Measurements from ENCODE around the gene IL12RB2. TPM values are rescaled to one million over a fixed set of nuclear protein-coding genes. Genes with fewer than 3 reads are reported as not detected.

IL12RB2 gene
- polyA plus RNA-seq, 5 donors, result 0.73 to 1.2 (median 0.90) TPM

DNA sequence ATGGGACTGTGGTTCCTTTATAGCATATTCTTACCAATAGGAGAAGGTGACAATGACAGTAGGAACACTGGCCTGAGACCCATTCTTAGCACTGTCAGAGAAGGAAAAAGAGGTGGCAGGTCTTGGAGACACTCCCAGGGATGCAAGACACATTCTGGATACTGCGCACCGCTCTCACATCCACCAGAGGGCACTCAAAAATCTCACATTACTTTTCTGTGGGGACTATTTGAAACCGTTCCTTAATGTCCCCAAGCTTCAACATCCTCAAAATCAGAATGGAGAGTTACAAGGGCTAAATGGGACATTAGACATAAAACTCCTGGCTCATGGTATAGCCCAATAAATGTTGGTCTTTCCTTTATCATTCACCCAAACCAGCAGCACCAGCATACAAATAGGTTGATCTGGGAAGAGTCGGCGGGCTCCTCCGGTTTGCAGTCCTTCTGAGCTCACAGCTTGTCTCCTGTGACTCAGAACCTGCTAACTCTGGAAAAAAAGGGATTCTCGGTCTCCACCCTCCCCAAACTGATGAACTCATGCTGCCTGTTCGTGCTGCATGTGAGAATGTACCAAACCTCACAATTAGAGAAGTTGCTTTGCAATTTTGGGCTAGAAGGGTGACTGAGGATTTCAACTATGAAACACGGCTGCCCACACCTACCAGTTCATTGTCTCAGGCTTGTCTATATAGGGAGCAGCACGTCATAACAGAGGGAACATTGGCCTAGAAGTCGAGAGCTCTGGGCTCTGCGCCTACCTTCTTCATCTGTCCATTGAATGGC lies 40.2 kb downstream of the IL12RB2 start:
- DNase-seq, result peak; percentile 21 to 39

DNA sequence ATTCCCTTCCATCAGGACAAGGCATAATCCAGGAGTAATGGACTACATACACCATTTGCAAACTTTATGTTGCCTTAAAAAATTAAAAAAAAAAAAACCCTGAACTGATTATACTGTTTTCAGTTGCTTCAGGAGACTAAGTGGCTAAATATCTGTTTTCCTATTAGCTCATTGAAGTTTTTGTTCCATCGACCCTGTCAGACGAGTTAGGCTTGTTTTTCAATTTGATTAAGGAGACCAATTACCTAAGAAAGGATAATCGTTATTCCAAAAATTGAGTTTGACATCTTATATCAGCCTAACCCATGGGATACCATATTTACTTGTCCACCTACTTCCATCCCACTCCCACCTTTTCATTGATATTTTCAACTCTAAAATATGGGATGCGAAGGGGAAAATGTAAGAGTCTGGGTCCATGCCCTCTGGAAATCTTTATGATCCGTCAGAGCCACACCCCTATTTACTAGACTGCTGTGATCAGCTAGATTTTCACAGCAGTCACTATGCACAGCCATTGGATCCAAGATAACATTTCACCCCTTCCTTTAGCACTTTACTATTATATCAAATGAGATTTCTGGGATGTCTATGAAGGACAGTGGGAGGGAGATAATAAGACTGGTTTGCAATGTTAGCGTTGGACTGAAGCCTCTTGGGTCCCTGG lies 41.0 kb downstream of the IL12RB2 start:
- no peak for DNase-seq

DNA sequence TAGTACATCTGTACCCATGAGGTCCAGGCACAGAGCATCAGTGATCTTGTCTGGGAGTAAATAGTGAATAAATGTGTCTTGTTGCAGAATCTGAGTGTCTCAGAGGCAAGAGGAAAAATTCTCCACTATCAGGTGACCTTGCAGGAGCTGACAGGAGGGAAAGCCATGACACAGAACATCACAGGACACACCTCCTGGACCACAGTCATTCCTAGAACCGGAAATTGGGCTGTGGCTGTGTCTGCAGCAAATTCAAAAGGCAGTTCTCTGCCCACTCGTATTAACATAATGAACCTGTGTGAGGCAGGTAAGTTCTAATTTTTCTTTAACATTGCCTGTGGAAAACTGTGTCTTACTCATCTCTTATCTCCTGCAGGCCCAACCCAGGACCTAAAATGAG lies 43.1 kb downstream of the IL12RB2 start:
- DNase-seq, result no peak

DNA sequence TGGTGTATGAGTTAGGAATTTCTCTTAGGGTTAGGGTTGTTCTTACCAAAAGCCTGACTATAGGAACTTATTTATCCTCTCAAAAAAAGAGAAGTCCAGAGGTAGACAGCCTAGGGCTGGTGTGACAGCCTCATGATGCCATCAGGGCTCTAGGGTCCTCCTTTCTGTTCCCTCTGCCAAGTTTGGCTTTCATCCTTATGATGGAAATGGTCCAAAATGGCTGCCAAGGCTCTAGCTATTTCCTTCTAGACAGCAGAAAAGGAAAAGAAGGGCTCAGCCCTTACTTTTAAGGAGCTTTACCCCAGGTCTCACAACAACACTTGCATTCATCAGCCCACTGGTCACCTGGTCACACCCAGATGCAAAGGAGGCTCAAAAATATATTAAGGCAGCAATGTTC lies 44.5 kb downstream of the IL12RB2 start:
- no peak for DNase-seq

DNA sequence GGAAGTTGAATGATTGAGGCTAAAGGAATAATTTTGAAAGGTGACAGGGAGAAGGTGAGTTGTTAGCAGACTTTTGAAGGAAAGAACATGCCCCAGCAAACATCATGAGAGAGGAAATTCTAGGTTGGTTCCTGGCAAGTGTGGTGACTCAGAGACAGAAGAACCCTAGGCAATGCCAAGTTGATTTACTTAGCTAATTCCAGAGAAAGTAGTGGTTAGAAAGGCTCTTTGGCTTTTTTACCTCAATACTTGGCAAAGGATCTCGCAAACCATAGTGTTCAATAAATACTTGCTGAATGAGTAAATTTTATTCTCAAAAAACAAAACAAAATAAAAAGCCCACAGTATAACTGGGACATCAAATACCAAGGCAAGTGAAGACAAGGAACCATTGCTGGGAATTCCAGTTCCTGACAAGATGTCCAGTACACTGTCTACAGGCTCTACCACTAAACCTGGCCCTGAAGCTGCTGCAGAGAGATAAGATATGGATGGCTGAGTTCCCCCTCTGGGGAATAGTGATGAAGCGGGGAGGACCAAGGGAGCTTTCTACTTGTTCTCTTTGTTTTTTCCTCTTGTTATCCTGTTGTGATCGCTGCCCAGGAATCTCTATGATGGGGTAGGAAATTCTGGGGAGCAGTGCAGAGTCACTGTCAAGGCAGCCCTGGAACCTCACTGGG lies 48.2 kb downstream of the IL12RB2 start:
- DNase-seq, result no peak

DNA sequence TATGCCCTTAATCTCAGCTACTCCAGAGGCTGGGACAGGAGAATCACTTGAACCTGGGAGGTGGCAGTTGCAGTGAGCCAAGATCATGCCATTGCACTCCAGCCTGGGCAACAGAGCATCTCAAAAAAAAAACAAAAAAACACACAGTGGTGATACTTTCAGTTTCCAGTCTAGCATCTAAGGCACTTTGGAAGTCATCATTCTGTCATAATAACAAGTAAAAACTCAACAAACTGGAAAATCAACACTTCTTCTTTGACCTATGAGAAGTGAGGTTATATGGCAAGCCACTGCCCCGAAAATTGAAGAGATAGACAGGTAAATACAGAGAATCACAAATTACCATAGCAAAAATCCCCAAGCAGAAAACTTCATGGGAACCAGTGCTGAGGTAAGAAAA lies 51.9 kb downstream of the IL12RB2 start:
- DNase-seq, result no peak

DNA sequence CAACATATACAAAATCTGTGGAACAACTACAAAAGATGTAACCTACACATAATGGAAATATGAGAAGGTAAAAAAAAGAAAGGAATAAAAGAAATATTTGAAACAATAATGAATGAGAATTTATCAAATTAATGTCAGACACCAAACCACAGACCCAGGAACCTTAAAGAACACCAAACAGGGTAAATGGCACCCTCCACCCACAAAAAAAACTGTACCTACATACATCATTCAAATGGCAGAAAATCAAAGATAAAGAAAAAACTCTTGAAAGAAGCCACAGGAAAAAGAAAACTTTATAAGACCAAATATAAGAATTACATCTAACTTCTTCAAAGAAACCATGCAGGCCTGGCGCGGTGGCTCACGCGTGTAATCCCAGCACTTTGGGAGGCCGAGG lies 54.0 kb downstream of the IL12RB2 start:
- DNase-seq, result no peak

DNA sequence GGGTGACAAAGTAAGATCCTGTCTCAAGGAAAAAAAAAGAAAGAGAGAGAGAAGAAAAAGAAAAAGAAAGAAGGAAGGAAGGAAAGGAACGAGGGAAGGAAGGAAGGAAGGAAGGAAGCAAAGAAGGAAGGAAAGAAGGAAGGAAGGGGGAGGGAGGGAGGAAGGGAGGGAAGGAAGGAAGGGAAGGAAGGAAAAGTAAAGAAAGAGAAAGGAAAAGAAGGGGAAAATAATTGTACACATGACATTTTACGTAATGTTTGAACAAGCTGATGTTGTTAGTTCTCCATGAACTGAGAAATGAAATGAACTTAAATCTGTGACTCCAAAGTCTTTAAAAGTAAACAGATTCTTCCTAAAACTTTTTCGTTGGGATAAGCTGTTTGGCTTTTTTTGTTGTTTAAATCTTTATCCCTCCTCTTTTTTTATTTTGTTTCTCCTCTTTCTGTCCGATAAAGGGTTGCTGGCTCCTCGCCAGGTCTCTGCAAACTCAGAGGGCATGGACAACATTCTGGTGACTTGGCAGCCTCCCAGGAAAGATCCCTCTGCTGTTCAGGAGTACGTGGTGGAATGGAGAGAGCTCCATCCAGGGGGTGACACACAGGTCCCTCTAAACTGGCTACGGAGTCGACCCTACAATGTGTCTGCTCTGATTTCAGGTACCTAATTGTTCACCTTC lies 59.8 kb downstream of the IL12RB2 start:
- DNase-seq, result peak; percentile 17 to 19

DNA sequence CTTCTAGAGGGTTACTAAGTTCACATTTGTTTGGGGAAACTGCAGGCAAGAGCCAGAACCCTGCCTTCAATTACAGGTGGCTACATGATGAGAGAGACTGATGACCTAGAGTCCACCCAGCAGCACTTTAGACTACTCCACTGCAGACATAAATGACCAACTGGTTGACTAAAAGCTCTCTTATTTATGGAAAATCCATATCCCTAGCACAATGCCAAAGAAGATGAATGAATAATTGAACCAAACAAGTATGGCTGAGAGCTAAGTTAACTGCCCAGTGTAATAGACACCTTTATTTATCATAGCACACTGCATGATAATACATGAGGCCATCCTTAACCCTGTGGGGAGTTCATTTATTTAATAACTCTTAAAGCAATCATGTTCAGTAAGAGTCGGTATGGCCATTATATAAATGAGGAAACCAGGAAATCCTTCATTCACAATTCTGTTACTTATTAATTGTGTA lies 60.4 kb downstream of the IL12RB2 start:
- DNase-seq, result no peak

DNA sequence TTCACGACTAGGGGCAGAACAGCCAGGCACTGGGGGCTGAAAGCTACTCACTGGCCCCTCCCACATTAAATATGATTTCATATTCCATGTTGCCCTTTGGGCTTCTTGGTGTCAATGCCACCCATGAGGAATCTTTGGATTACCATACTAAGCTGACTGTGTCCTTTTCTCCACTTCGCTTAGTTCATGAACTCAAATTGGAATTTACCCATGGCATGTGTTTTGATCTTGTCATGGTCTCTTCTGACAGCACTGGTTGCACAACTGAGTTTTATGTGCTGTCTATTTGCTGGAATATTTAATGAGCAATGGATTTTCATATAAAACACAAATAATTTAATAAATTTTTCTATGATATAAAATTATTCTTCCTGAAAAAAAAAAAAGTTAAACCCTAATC lies 63.4 kb downstream of the IL12RB2 start:
- no peak for DNase-seq

DNA sequence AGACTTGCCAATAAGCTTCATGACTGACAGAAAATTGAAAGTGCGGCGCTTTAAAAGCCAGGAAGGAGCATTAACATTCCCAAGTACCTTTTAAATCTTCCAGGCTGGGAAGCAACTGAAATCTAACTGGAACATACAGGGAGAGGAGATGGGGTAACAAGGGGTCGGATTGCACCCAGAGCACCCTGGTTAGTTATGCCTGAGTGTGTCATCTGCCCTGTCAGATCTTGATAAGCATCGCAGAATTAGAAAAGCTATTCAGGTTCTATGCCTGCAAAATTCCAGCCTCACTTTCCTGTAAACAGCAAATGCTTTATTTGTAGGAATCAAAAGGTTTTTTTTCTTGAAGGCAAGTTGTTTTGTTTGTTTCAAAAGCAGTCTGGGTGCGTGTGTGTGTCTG lies 64.0 kb downstream of the IL12RB2 start:
- no peak for DNase-seq

DNA sequence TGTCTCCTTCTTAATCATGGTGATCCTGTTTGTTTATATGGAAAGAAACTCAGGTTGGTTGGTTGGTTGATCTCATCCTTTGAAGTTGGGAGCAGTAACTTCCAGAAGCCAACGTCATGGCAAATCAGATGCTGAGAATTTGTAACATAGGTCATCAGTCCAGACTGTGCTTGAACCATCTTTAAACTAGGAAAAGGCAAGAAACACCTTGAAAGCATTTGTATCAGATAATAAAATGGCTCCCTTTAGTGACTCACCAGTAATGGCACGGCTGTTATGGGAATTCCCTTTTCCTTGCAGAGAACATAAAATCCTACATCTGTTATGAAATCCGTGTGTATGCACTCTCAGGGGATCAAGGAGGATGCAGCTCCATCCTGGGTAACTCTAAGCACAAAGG lies 64.5 kb downstream of the IL12RB2 start:
- DNase-seq, result no peak

DNA sequence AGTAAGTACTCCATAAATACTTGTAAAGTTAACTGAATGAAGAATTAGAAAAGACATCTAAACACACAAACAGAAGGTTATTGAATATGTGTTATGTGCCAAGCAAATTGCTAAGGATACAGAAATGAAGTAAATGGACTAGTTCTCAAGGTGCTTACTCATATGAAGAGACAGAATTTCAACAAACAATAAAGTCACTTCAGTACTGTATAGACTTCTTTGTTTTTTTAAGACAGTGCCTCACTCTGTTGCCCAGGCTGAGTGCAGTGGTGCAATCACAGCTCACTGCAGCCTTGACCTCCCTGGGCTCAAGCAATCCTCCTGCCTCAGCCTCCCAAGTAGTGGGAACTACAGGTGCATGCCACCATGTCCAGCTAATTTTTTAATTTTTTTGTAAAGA lies 65.2 kb downstream of the IL12RB2 start:
- DNase-seq, result no peak

DNA sequence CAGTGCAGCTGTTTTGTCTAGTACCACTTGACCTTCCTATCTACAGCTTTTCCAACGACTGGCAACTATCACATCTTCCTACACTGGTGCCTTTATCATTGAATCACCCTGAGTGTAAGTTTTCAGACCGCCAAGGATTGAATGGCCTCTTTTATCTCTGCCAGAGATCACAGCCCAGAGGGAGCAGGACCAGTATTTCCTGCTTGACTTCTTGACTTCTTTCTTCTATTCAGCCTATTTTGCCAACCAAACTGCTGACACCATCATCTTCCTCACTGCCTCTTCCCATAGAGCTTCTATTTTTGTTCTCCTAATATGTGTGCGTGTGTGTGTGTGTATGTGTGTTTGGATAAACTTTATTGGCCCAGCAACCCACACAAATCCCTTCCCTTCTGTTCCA lies 68.7 kb downstream of the IL12RB2 start:
- no peak for DNase-seq

DNA sequence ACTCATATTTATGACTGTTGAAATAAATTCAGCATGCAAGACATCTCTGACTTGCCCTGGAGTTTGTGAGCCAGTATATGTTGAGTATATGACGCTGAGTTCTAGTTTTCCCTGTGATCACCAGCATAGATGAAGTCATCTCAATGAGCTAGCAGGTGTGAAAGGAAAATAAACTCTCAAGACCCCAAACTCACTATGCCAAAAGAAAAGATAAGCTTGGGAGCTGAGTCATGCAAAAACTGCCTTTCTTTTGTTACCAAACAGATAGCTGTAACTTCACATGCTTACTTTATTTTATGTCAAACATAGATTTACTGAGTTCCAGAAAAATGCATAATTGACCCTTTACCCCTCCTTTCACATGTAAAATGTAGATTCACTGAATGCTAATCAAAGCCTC lies 69.6 kb downstream of the IL12RB2 start:
- DNase-seq, result no peak

DNA sequence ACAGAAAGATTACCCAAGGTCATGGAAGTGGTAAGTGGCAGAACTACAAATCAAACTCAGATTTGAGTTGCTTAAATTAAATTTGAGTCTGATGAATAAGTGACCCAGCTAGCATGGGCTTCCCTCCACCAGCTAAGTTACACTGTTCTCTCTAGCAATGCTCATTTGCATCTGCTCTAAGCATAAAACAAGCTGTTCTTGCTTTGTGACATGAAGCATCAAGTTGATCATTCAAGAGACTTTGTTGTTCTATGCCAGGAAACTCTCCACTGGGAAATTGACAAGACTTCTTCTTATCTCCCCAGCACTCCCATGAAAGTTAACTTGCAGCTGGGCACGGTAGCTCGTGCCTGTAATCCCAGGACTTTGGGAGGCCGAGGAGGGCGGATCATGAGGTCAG lies 73.5 kb downstream of the IL12RB2 start:
- no peak for DNase-seq

DNA sequence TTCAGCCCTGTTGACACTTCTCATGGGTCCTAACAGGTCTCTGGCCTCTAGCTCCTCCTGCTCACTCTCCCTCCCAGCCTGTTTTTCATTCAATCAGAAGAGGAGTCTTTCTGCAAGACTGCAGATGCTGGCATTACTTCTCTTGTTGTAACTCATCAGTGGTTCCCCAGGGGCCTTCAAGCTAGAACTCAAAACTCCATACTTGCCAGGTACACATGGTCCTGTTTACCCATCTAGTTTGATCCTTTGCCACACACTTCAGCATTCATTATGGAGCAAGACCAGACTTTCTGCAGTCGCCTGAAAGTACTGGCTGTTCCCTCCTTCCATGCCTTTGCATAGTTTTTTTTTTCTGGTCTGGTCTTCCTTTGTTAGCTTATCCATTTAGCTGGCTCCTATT lies 74.6 kb downstream of the IL12RB2 start:
- DNase-seq, result no peak

DNA sequence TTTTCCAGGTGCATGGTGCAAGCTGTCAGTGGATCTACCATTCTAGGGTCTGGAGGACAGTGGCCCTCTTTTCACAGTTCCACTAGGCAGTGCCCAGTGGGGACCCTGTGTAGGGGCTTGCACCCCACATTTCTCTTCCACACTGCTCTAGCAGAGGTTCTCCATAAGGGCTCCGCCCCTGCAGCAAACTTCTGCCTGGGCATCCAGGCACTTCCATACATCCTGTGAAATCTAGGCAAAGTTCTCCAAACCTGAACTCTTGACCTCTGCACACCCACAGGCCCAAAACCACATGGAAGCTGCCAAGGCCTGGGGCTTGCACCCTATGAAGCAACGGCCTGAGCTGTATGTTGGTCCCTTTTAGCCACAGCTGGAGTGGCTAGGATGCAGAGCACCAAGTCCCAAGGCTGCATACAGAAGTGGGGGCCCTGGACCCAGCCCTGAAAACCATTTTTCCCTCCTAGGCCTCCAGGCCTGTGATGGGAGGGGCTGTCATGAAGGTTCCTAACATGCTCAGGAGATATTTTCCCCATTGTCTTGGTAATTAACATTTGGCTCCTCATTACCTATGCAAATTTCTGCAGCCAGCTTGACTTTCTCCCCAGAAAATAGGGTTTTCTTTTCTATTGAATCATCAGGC lies 76.4 kb downstream of the IL12RB2 start:
- no peak for DNase-seq

DNA sequence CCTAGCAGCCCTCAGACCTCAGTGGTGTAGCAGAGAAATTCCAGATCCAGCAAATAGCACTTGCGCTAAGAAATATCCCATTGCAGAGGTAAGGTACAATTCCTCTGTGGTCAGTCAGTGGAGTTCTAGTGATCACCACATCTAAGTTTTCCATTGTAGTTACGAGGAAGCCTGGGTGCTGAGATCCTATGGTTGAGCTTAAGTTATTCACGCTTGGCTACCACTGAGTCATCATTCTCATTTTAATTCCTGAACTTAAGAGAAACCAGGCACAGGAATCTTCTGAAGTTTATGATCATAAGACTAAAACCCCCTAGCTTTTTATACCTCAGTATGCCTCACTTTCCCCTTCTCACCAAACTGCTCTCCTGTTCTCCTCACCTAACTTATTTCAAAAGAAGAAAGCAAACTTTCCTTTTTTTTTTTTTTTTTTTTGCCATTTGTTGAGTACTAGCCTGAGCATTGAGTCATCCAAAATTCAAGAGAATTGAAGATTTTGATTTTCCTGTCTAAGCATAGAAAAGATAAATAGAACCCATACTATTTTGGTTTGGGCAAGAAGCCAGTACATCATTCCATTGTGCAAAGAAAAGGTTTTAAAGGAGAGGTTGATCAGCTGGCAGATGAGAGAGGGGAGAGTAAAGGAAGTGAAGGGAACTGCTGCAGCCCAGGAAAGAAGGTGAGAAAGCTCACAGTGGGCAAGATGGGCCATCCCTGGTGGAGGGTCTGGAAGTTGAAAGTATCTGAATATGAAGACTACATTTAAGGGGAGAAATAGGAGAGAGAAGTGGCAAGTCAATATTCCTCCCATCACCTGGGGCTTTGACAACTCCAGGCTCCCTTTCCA lies 82.6 kb downstream of the IL12RB2 start:
- no peak for DNase-seq

DNA sequence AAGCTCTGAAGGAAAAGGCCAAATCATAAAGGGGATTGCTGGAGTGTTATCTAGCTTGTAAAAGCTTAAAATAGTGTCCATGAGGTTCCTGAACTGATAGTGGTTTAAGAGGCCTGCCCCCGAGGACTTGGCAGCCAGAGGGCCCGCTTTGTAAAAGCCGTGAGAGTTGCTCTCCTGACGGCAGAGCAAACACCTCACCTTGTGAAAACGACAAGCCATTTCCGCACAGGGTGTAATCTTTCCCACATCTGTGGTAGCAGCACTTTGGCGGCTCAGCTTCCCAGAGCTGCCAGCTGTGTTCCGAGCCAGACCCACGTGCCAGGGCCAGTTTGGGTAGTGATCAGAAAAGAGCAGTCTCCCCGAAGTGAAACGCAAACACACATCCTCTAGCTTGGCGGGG lies 85.6 kb downstream of the IL12RB2 start:
- DNase-seq, result no peak

DNA sequence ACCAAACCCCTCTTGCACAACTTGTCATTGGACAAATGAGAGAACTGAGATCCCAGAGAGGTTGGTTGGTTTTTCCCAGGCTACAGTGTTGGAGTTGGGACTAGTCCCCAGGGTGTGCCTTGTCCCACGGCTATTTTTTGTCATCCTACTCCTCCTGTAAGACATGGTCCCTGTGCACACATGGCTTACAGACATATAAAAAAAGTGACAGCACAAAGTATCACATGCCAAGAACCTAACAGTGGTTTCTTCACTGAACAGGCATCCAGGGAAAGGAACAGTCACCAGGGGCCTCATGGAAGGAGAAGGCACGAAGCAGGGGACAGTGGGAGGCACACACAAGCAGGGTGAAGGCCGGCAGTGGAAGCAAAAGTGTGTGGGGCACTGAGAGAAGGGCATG lies 86.1 kb downstream of the IL12RB2 start:
- DNase-seq, result no peak
